C4-2B (cell line): ENCODE results near the gene ARF1.

Source experiments
- CTCF ChIP-seq: fragments of 450-650 bp; conservative IDR thresholded peaks from 2 replicates; pipeline ENCODE4 v1.5.1; 2017; ENCODE audit warnings: mild to moderate bottlenecking
- ZFX ChIP-seq: fragments of 450-650 bp; IDR thresholded peaks from 2 replicates; pipeline ENCODE4 v1.6.1; 2017

- no peak for TF ChIP-seq CTCF
- TF ChIP-seq ZFX, result no peak
These were observed 59.7 kb downstream of the ARF1 start for GRCh38 chr1:228142155-228142691.
